GM18520 (cell line): ENCODE results near the gene ACOT8.
"Not testable (repeated sequence)": the region's sequence is repeated elsewhere in the genome, so short reads cannot be mapped to it uniquely, and the experiment has no call there.

Source experiments
- ATAC-seq: cut with Tn5 transposase; IDR thresholded peaks from one replicate; pipeline ENCODE4 v1.9.1; 2021; ENCODE audit not compliant: unreplicated experiment

Gene ACOT8

GRCh38 chr20:45857114-45857881, at the start of gene ACOT8, which contains the start of gene ZSWIM3:
ACOT8 (minus strand) TSS chr20:45857392; CDS start chr20:45857315, 77 bp downstream.
ZSWIM3 (plus strand) TSS chr20:45857614; CDS start chr20:45857826, 212 bp downstream.
- ATAC-seq = peak; percentile 97

DNA sequence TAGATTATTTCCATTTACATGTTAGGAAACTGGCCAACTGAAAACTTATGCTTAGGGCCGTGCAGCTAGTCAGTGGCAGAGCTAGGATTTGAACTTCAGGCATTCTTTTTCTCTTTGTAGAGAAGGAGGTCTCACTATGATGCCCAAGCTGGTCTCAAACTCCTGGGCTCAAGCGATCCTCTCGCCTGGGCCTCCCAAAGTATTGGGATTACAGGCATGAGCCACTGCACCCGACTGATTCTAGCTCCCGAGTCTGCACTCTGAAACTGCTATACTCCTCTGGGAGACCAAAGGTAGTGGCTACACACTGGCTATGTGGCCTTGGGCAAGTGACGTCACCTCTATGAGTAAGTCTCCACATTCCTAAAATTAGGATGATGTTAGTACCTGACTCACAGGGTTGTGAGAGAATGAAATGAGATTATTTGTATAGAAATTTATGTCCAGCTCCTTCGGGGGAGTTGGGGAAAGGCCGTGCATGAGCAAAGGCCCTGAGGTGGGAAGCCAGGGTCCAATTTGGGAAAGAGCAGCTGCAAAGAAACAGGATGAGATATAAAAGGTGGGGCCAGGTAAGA, 48.4 kb upstream of the ACOT8 start:
- no peak for ATAC-seq

DNA sequence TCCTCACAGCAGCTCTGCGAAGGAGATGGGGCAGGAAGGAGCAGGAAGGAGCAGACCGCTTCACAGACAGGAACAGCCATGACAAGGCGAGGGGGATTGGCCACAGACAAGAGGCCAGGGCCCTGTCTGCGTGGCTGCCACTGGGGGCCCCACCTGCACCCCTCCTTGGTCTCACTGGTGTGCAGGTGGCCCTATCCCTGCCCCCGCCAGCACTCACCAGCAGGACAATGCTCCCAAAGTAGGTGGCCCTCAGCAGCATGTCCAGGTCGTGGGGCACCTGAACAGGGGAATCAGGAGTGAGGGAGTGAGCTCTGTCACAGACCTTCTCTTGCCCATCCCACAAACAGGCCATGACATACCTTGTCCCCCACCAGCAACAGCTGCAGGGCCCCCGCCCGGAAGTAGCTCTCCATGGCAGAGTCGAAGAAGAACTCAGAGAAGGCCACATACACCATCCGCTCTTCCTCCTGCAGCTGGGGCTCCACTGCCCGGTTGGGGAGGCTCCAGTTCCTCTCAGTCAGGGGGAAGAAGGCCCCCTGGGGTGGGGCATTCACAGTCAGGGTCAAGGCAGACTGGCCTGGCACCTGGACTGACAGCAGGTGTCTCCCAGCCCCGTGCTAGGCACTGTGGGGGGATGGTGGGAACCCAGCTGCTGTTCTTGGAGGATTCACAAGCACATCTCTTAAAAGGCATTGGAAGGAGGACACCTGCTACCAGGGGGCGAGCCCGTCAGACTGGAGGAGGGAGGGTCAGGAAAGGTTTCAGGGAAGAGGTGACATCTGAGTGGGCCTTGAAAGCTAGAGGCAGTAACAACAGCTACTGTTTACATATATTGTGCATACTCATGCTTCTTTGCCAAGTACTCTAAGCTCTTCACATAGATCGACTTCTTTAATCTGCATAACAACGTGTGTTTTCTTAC, 47.7 kb upstream of the ACOT8 start:
- no peak for ATAC-seq

- ATAC-seq = no peak
Measured at GRCh38 chr20:45902199-45902701, 45.1 kb upstream of the ACOT8 start.

DNA sequence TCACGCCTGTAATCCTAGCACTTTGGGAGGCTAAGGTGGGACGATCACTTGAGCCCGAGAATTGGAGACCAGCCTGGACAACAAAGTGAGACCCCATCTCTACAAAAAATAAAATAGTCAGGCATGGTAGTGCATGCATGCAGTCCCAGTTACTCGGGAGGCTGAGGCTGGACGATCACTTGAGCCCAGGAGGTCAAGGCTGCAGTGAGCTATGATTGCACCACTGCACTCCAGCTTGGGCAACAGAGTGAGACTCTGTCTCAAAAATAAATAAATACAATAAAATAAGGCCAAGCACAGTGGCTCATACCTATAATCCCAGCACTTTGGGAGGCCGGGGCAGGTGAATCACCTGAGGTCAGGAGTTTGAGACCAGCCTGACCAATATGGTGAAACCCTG, 44.1 kb upstream of the ACOT8 start:
- not testable (repeated sequence) for ATAC-seq

DNA sequence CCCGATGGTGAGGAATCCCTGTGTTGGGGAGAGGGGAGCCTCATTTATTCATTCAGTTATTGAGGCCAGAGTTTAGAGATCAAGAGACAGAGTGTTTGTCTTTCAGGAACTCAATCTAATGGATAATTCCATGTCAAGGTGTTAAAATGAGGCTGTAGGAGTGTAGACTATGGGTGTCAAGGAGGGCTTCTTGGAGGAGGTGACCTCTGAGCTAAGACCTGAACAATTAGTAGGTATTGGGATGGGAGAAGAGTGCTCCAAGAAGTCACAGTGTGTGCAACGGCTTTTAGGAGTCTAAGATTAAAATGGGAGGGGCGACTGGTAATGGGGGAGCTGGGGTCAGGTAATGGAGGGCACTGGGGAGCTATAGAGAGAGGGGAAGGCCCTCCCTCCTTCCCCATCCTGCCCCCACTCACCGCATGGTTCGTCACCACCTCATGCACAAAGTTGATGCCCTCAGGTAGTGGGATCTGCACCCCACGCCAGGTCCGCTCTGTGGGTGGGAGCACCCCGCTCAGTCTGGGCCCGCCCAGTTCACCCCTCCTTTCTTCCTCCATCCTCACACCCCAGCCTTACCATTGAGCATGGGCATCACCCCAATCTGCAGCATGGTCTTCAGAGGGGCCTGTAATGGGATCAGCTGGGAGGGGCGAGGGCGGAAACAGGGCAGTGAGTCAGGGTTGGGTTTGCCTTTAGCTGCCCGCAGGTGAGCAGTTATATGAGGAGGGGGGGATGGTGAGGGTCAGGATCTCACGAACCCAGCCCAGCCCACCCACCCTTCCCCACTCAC, 42.0 kb upstream of the ACOT8 start:
- ATAC-seq = no peak

DNA sequence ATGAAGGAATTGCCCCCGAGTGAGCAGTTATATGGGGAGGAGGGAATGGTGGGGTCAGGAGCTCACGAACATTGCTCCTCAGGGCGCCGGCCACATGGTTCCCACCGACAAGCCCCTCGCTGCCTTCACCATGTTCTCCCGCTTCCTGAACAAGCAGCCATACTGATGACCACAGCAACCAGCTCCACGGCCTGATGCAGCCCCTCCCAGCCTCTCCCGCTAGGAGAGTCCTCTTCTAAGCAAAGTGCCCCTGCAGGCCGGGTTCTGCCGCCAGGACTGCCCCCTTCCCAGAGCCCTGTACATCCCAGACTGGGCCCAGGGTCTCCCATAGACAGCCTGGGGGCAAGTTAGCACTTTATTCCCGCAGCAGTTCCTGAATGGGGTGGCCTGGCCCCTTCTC, 41.1 kb upstream of the ACOT8 start:
- no peak for ATAC-seq

GRCh38 chr20:45897692-45898091, 40.5 kb upstream of the ACOT8 start:
- ATAC-seq = no peak

DNA sequence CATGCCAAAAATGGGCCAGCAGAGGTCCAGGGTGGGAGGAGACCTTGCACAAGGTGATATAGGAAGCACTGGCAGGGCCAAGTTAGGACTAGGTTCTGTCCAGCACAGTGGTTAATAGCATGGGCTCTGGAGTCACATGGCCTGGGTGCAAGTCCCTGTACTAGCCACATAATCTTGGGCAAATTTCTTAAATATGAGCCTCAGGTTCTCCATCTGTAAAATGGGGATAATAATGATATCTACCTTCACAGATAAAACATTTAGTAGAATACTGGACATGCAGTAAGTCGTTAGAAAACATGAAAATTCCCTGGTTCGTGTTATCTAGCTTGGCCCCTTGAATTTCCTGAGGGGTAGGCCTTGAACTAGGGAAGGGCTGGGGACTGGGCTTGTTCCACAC, 40.1 kb upstream of the ACOT8 start:
- no peak for ATAC-seq

DNA sequence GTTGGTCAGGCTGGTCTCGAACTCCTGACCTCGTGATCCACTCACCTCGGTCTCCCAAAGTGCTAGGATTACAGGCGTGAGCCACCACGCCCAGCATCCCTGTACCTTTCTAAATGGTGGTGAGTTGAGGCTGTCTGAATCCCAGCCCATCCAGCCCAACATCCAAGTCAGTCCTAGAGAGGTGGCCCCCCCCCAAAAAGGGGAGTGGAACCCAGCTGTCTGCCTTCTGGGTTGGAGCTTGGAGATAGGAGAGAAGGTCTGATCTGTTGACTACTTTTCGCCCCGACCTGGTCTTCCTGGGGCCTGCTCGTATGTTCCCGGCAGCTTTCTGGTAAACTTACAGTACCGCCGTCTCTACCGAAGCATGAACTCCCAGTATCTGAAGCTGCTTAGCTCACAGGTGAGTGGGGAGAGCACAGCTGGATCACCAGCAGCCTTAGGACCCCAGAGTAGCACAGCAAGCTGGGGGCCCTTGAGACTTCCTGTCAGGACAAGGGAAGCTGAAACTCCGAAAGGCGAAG, 39.5 kb upstream of the ACOT8 start:
- ATAC-seq = no peak

DNA sequence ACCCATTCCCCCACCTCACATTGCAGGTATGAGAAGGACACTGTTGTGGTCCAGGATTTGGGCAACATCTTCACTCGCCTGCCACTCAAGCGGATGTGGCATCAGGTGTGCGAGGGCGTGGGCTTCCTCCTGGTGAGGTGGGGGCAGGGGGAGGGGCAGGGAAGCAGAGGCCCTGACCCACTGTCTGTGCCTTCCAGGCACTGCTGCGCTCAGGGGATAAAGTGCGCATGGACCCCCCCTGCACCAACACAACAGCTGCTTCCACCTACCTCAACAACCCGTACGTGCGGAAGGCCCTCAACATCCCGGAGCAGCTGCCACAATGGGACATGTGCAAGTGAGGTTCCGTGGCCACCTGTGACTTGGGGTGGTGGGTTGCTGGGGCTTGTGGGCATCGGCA, 37.6 kb upstream of the ACOT8 start:
- no peak for ATAC-seq

- ATAC-seq = no peak
Measured at GRCh38 chr20:45893831-45894230, 36.6 kb upstream of the ACOT8 start.

DNA sequence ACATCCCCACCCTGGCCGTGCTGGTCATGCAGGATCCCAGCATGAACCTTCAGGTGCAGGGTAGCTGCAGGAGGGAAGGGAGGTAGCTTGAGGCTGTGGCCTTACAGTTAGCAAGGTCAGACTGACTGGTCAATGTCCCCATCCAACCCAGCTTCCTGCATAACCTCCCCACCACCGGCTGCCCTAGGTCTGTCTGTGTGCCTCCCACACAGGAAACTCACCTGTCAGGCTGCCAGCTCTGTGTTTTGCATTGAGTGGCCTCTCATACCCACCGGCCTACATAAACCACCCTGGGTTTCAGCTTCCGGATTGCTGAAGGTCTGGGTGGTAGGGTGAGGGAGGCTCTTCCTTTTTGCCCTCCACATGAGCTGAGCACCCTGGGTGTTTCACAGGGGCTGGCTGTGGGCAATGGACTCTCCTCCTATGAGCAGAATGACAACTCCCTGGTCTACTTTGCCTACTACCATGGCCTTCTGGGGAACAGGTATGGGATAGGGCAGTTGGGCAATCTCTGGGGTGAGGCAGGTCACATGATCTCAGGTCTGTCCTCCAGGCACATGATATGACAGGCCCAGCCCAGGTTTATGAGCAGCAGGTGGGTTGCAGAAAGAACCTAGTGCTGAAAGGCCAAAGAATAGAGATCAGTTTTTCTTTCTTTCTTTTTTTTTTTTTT, 35.8 kb upstream of the ACOT8 start:
- ATAC-seq = no peak

- no peak for ATAC-seq
Measured at GRCh38 chr20:45892049-45892825, 35.0 kb upstream of the ACOT8 start.

GRCh38 chr20:45890985-45891983, 34.1 kb upstream of the ACOT8 start, which contains the start of the genes CTSA and NEURL2:
CTSA (plus strand) TSS chr20:45891335; CDS start chr20:45891569, 234 bp downstream.
NEURL2 (minus strand) TSS chr20:45891208; CDS start chr20:45890991, 217 bp downstream.
- ATAC-seq = peak; percentile 66

DNA sequence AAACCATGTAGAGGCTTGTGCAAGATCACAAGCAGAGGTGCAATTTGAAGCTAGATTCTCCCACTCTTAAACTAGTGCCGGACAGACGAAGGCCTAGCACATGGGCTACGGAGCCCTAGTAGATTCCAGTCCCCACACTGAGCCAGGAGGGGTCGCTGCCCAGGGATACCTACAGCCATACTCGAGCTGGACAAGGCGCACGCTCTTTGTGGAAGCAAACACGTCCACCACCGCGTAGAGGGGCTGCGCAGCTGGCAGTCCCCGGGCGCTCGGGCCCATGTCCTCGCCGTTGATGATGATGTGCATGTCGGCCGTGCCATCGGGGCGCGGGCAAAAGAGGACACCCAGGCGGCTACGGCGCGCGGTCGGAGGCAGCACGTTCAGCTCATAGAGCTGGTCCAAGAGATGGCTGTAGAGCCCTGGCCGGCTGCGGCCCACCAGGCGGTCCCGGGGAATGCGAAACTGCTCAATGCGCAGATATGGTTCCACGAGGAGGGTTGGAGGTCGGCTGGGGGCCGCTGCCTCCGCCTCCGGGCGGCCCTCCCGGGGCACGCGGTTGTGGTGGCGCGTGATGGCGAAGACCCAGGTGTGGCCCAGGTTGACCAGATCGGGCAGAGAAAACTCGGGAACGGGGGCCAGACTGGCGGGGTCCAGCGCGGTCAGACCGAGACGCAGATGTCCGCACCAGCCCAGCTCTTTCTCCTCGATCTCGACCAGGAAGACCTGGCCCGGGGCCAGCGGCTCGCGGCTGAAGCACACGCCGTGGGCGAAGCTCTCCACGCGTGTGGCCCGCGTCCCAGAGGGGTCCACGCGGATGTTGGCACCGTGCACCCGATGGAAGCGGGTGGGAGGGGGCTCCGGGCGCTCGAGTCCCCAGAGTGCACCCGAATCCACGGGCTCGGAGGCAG, 33.1 kb upstream of the ACOT8 start:
- no peak for ATAC-seq

- ATAC-seq = no peak
Measured at GRCh38 chr20:45888681-45889080, 31.5 kb upstream of the ACOT8 start.
